HG03103 (cell line): ENCODE measurements around the gene FAM170B.

Source experiments
- ATAC-seq: cut with Tn5 transposase; IDR thresholded peaks from one replicate; pipeline ENCODE4 v1.9.1; 2021; ENCODE audit warnings: low read depth; ENCODE audit not compliant: unreplicated experiment

Gene FAM170B

DNA sequence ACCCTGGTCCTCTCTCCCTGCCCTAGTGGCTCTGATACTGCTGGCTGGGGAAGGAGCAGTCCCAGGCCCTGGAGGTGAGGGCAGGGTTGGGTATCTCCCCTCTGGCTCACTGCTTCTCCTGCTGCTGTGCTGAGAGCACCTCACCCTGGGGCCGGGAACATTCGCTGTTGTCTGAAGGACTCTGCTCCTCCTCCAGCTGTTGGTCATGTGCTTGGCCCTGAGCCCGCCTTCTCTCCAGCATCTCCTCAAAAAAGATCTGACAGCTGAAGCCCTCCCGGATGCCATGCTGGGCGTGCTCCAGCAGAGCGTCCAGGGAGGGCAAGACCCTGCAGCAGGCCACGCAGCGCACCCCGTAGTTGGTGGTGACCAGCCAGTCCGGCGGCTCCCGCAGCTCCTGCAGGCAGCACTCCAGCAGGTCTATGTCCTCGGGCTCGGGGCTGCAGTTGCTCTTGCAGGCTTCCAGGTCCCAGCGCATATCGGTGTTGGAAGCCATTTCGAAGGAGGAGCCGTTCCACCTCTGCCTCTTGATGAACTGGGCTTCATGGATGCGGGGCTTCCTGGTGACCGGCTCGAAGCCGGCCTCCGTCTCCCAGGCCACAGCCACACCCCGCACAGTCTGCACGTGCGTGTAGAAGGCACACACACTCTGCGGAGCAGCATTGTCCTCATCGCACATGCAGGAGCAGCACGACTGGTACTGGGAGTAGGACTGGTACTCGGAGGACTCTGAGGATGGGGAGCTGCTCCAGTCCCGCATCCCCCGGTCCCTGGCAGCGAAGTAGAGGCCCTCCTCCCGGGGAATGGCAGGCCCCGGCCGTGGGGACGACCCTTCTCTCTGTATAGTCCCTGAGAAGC is 2.1 kb downstream of the FAM170B start:
- ATAC-seq, result no peak

DNA sequence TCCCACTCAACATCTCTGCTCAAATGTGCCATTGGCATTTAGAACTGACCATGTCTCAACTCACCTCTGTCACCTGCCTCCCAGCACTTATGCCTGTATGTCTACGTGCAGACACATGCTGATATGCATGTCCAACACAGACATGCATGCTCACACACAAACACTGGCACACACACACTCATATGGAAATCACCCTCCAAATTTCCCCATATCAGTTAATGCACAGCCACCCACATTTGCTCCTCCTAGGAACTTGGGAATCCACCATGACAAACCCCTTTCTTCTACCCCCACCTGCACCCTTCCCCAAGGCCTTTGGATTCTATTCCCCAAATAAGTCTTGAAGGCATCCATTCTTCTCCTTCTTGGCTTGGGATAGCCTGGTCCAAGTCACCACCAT is 4.4 kb downstream of the FAM170B start:
- ATAC-seq, result no peak

DNA sequence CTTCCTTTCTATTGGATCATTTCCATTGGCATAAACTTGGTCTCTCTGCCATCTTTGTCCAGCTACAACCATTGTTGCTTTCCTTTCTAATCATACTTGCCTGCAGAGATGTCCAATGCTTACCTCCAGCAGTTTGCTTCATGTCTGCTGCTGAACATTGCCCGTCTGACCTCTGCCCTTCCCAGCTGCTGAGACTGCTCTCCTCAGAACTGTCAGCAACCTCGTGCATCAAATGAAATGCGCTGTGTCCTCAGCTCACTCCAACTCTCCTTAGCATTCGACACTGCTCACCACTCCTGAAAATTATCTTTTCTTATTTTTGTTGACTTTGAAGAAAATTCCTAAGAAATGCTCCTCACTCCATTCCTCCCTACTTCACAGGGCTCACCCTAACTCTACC is 5.0 kb downstream of the FAM170B start:
- no peak for ATAC-seq

DNA sequence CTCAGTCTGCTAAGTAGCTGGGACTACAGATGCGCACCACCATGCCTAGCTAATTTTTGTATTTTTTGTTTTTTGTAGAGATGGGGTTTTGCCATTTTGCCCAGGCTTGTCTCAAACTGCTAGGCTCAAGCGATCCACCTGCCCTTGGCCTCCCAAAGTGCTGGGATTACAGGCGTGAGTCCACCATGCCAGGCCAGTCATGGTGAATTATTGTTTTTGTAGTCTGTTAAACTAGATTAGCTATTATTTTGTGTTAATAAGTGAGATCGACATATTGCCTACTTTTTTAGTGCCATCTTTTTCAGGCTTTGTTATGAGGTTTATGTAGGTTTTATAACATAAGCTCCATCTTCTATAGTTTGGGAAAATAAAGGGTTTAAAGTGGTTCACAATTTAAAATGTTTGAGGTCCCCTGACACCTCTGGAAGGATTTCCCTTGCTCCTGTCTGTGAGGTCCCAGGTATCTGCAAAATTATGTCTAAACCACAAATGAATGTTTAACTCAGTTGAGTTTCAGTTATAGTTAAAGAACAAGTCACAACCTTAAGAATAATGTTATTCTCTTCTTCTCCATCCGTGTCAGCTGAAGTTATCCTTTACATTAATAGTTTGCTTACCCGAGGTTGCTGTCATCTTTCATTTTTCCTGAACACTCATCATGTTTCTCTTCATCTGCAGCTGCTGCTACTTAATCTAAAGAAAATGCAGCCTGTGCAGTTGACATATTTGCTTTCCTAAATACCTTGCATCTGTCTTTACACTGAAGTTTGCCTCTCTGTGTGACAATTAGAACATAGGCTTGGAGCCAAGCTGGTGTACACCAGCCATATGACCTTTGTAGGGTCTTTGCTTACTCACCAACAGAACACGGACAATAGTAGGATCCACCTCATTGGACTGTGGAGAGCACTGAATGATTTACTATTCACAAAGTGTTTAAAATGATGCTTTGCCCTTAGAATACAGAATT is 9.6 kb downstream of the FAM170B start:
- no peak for ATAC-seq

DNA sequence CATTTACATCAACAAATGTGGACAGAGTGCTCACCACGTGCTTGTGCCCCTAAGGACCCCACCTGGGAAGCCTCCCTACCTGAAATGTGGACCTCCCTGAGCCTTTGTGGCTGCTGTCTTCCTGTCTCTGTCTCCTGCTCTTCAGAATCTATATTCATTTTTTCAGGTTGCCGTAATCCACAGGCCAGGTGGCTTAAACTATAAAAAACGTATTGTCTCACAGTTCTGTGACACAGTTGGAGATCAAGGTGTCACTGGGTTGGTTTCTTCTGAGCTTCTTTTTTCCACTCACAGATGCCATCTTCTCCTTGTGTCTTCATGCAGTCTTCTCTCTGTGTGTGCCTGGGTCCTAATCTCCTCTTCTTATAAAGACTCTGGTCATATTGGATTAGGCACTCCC is 12.9 kb downstream of the FAM170B start:
- no peak for ATAC-seq

DNA sequence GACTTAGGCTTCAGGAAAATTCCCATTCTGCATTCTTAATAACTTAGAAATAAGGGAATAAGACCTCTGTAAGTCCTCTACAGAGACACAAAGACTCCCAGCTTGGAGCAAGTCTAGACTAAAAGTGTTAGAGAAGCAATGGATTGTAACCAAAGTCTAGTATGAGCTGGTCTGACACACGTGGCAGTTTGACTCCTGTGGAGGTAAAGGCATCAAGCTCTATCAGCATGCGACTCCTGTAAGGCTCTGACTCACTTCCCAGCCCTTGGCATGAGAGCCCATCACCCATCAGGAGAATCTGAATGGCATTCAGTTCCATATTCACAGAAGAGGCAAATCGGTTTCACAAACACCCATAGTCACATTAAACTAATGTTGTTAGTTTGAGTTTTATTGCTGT is 14.1 kb downstream of the FAM170B start:
- no peak for ATAC-seq

DNA sequence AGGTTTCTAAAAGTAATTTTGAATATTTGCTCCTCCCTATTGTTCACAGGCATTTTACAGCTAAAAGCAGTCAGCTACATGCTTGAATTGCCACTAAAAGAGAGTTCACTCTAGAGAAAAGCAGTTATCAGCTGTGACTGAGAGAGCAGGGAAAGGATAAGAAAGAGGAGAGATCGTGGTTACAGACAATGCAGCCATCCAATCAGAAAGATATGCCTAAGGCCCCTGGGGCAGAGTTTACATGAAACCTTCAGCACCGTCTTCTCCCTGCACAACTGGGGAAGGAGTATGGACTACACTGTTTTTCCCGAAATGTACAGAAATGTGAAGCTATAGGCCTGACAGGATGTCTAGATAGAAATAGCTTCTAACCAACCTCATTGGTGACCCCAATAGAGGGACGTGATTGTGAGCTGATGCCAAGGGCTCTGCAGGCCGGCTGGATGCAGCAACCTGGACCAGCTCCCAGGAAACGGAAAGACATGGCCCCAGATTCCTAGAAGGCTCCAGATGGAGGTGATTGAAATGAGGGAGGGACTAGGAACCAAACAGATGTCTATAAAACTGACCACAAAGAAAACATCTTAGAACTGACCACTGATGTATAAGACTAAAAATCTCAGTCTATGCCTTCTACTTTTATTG is 15.3 kb downstream of the FAM170B start:
- ATAC-seq, result no peak

DNA sequence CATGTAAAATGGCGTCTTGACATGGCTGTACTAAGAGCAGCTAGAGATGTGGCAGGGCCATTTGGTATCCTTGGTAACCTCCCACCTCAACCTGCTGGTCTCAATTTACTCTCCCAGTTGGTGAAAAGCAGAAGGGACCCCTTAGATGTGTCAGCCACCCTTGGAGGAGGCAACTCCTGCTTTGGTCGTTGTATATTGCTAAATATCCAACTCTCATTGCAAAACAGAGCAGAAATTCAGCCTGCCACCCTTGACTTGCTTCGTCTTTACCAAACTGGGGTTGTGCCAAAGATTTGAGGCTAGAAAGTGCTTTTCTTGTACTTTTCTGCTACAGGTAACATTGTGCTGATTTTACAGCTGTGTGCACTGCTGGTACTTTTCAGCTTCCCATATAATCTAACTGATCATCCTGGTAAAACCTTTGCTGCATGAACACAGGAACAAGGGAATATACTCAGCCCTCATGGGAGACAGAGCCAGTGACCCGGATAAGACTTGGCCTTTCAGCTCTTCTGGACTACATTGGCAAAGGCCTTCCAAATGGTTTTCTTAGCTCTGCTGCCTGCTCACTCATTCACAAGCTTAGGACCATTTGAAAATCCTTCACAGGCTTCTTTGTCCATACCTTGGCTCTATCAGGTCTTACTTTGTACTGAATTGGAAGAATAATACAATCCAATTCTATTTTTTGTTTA is 16.3 kb downstream of the FAM170B start:
- ATAC-seq, result no peak

DNA sequence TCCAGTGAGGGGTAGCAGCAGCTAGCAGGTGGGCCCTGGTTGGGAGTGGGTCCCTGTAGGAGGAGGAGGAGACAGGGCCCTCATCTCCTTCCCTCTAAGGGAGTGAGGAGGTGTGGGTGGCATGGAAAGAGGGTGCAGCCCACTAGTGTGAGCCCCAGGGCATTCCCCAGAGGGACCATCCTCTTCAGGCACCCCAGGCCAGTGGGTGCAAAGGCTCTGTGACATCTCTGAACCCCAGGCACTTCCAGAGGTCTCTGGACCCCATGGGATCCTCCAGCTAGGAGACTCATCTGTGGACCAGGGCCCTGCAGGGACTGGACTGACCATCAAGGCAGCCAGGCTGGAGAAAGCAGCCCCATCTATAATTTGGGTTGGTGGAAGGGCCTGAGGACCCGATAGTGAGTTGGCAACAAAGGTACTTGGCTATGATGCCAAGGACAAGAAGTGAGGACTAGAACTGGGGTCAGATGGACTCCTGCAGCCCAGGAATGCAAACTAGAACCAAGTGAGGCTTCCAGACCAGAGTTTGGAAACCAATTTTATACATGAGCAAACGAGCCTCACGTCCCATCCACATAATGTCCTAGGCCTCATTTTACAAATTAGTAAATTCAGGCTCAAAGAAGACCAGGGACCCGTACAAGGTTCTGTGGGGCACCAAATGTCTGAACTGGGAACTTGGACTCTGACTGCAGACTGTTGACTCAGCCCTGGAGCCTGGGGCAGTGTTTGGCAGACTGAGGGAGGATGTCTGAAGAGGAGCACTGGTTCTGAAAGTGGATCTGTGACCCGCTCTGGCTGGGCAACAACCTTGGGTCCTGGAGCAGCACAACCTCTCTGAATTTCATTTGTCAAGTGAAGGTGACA is 17.1 kb downstream of the FAM170B start:
- ATAC-seq, result no peak

DNA sequence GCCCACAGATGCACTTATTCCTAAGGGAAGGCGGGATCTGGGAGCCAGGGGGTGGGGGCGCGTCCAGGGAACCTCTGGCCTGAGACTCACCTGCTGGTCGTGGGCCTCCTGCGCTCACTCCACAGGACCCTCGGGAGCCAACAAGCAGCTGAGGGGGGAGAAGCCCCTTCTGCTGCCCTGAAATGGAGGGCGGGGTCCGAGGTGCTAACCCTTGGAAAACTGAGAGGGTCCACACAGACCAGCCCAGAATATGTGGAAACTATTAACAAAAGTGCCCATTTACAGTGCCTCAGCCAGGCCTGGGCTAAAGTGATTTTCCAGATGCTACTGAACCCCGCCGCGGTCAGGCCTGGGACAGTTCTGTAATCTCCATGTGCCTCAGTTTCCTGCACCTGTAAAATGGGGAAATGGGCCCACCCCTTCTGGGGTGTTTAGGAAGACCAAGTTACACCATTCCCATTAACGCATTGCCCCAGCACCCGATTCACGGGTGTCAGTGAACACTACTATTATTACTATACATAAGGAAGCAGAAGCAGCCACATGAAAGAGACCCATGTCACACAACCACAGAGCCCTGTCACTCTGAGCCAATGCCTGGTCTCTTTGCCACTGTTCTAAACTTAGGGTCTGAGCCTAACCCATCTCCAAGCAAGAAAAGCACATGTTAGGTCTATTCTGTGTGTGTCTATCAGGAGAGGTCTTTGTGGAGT is 17.9 kb downstream of the FAM170B start:
- ATAC-seq, result no peak

DNA sequence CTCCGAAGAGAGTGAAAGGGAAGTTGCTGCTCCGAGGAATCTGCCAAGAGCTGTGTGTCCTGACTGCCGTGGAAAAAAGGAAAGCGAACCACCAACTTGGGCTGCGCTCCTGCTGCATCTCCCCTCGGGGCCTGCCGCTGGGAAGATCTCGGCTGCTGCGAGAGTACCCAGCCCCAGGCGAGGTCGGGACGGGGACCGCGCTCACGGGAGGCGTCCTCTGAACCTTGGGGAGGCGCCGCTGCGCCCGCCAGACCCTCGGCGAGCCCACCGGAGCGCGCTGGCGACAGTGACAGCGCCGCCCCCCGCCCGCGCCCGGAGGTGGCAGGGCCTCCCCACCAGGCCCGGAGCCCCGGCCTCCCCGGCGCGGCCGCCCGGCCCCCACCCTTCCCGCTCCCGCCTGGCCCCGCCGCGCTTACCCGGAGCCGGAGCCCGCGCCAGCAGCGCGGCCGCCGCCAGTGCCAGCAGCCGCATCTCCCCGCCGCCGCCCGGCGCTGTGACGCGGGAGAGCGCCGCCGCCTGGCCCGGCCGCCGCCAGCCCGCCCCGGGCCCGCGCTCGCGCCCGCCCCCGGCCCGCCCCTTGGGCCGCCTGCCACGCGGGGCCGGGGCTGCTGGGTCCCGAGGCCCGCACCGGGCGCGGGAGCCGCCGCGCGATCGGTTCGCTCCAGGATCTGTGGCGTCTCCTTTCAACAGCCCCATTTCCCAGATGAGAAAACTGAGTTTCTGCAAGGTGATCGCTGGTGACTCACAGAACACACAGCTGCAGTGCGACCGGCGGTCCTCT is 18.6 kb downstream of the FAM170B start, which contains the start of gene VSTM4:
Gene VSTM4 (minus strand): TSS at position 508 of the 781 bp plus-strand sequence. CDS start 37 bp downstream, at position 471.
- no peak for ATAC-seq

DNA sequence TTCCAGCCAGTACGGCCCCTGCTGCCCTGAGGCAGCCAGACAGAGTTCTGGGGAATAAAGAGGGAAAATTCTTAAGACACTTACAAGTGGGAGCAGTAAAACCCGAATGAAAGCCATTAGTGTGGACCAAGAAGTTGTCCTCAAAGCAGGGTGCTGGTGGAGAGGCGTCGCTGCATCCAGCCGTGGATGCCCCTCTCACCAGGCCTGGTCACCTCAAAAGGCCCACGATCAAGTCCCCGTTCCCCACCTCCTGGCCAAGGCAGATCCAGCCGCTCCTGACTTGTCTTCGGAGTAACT is 19.2 kb downstream of the FAM170B start:
- no peak for ATAC-seq

DNA sequence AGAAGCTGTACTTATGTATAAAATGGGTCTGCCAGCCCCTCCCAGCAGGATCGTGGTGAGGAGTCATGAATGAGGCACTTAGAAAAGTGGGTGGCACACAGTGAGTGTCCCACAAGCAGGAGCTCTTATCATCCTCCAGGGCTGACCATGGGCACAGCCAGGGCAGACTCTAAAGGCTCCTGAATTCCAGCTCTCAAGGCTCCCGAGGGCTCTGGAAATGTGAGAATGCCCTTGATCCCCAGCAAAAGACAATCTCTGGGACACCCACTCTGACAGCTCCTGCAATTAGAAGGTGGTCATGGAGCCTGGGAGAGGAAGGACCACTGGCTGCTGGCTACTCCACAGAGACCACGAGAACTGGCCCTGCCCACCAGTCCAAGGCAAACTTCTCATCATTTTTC is 20.1 kb downstream of the FAM170B start:
- ATAC-seq, result no peak

DNA sequence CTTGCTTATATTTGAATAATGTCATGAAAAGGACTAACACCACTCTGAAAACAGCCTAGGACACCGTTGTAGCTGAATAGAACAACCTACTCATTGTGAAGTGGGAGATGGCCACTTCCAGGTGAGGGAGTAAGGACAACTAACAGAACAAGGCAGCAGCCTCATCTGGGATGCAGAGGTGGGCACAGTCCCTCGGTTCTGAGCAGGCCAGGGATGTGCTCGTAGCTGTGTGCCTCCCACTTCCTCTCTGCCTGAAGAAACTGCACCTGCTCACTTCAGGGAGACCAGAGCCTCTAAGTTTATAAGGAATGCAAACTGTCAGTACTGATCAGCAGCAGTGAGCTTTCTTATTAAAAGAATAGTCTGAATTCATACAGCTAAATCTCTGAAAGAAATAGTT is 21.0 kb downstream of the FAM170B start:
- no peak for ATAC-seq

DNA sequence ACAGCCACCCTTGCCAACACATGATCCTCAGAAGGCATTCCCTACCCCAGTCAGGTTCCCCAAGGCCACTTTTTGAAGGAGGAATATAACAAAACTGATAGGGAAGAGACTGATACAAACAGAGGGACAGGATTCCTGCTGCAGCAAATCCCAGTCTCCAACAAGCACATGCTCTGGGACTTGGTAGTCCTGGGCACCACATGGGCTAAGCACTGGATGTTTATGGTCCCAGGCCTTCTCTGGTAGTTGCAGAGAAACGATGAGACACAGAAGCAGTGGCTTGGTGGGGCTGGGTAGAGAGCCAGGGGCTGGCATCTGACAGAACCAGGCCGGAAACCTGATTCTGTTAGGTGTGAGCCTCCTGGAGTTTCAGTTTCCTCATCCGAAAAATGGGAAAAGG is 21.7 kb downstream of the FAM170B start:
- no peak for ATAC-seq

DNA sequence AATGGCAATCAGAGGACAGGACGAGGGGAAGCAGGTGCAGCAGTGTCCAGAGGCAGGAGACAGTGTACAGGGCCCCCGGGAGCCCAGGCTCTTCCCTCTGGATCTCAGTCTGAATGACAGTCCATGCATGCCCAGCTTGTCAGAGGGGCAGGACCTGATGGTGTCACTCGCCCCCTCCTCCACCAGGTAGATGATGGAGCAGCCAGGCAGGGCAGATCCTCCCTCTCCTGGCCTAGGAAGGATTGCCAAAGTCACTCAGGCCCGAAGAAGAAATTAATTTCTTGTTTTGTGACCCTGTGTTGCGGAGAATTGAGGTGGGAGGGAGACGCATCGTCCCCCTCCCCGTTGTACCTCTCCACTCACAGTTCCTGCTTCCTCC is 22.5 kb downstream of the FAM170B start:
- no peak for ATAC-seq

DNA sequence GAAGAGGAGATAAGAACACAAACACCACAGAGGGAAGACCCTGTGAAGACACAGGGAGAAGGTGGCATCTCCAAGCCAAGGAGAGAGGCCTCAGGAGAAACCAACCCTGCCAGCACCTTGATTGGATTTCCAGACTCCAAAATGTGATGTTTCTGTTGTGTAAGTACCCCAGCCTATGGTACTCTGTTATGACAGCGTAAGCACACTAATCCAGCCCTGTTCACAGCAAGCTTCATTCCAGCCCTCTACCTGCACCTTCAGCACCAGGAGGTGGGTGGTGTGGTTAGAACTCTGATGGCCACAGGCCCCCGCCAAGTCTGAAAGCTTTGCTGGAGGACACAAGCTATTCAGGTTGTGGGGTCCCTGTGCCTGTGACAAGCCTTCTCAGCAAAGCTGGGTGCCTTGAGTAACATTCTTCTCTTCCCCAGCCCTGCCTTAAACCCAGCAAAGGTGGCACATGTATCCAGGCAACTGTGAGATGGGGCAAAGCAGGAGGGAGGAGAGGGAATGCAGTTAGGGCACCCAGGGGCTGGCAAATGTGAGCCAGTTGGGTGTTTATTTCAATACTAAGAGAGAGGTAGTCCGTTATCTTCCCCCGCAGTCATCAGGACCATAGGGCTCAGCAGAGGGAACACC is 23.0 kb downstream of the FAM170B start:
- ATAC-seq, result no peak
